Measurements from ENCODE around the gene PRMT1.
"Not testable (repeated sequence)": the region's sequence is repeated elsewhere in the genome, so short reads cannot be mapped to it uniquely, and the experiment has no call there.

PRMT1 gene

DNA sequence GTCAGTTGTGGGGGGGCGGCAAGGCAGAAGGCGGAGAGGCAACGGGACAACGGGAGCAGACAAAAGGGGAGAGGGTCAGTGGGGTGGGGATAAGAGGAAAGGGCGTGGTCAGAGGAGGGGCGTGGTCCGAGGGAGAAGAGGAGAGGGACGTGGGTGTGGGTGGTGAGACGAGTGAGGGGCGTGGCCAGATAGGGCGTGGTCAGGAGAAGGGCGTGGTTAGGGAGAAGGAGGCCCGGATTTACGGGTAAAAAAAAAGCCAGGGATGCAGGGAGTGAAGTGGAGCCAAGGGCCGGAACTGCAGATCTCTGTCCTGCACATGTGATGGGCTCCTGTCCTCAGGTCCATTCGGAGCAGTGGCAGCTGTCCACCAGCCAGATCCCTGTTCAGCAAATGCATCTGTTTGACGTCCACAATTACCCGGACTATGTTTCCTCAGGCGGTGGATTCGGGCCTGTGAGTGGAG is 35.4 kb downstream of the PRMT1 start:
- H3K4me1 Mint-ChIP-seq = peaks cover 6% of the 10 kb centered on the region
- H3K4me3 Mint-ChIP-seq = no peak overlapping the region
- H3K27ac Mint-ChIP-seq = no peak overlapping the region
- no peaks in the 10 kb centered on the region for H3K9me3 Mint-ChIP-seq
- no peaks in the 10 kb centered on the region for H3K27me3 Mint-ChIP-seq
- H3K36me3 Mint-ChIP-seq = no peaks in the 10 kb centered on the region

DNA sequence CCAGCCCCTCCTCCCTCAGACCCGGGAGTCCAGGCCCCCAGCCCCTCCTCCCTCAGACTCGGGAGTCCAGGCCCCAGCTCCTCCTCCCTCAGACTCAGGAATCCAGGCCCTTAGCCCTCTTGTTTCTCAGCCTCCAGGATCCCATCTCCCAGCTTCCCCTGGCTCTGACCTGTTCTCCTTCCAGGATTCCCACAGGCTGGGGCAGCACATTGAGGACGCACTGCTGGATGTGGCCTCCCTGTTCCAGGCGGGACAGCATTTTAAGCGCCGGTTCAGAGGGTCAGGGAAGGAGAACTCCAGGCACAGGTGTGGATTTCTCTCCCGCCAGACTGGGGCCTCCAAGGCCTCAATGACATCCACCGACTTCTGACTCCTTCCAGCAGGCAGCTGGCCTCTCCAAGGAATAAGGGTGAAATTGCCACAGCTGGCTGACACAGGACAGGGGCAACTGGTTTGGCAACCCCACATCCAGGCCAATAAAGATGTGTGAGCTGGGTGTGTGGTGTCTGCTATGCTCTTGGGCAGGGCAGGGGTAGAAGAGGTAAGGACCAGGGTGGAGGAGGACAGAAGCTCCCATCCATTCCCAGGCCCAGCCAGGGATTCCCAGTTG is 36.3 kb downstream of the PRMT1 start:
- Mint-ChIP-seq H3K27me3 (no peaks in the 10 kb centered on the region), H3K4me1 (peaks cover 9% of the 10 kb centered on the region), H3K9me3 (no peaks in the 10 kb centered on the region), H3K27ac (no peak overlapping the region), H3K36me3 (no peaks in the 10 kb centered on the region), H3K4me3 (no peak overlapping the region)

DNA sequence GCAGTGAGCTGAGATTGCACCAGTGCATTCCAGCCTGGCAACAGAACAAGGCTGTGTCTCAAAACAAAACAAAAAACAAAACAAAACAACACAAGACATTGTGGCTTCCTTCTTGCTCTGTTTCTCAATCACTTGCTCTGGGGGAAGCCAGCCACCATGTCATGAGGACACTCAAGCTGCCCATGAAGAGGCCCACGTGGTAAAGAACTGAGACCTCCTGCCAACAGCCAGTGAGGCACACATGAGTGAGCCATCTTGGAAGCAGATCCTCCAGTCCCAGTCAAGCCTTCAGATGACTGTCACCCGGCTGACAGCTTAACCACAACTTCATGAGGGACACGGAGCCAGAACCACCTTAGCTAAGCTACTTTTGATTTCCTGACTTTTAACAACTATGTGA is 39.1 kb downstream of the PRMT1 start:
- H3K4me1 Mint-ChIP-seq = peaks cover 13% of the 10 kb centered on the region
- H3K9me3 Mint-ChIP-seq = no peaks in the 10 kb centered on the region
- no peaks in the 10 kb centered on the region for H3K36me3 Mint-ChIP-seq
- H3K27ac Mint-ChIP-seq = peak overlapping the region; percentile 46
- H3K4me3 Mint-ChIP-seq = no peak overlapping the region
- H3K27me3 Mint-ChIP-seq = no peaks in the 10 kb centered on the region

DNA sequence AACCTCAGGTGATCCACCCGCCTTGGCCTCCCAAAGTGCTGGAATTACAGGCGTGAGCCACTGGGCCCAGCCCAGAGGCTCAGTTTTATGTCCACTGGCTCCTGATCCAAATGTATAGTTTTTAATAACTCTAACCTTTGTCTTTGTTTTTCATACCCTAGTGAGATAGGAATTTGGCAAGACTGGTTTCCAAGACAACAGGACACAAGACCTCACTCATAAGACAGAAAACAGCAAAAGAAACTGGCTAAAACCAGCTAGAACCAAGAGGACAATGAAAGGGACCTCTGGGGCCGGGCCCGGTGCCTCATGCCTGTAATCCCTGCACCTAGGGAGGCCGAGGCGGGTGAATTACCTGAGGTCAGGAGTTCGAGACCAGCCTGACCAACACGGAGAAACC is 41.4 kb downstream of the PRMT1 start:
- H3K36me3 Mint-ChIP-seq = peaks cover 3% of the 10 kb centered on the region
- H3K4me1 Mint-ChIP-seq = peaks cover 16% of the 10 kb centered on the region
- H3K9me3 Mint-ChIP-seq = no peaks in the 10 kb centered on the region
- H3K27ac Mint-ChIP-seq = peak overlapping the region; percentile 35
- no peaks in the 10 kb centered on the region for H3K27me3 Mint-ChIP-seq
- H3K4me3 Mint-ChIP-seq = peak overlapping the region; percentile 69

DNA sequence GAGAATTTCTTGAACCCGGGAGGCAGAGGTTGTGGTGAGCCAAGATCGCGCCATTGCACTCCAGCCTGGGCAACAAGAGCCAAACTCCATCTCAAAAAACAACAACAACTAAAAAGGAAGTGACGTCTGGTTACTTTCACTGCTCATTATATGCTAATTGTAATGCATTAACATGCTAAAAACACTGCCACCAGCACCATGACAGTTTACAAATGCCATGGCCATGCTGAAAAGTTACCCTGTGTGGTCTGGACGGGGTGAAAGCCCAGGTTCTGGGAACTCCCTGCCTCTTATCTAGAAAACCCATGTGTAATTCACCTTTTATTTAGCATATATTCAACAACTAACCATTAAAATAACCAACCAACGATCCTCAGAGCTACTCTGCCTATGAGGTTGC is 41.9 kb downstream of the PRMT1 start:
- Mint-ChIP-seq H3K36me3 (peaks cover 3% of the 10 kb centered on the region), H3K4me1 (peaks cover 16% of the 10 kb centered on the region), H3K27me3 (no peaks in the 10 kb centered on the region), H3K9me3 (no peaks in the 10 kb centered on the region), H3K4me3 (peak overlapping the region; percentile 69), H3K27ac (no peak overlapping the region)

DNA sequence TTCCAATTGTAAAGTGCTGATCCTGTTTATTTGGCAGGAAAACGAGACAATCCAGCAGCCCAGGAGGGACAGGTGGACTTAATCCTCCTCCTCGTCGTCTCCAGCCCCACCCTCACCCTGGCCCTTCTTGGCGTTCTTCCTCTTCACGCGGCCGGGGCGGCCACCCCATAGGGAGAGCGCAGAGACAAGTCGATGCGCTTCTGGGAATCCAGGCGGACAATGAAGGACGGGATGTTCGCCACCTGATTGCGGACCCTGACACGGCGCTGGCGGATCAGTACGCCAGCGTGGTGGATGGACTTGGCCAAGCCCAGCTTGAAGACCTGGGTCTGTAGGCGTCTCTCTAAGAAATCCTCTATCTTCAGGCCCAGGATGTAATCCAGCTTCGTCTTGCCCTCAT is 42.3 kb downstream of the PRMT1 start:
- H3K27me3 Mint-ChIP-seq, H3K9me3 Mint-ChIP-seq, H3K27ac Mint-ChIP-seq, H3K36me3 Mint-ChIP-seq: not testable (repeated sequence)
- peaks cover 16% of the 10 kb centered on the region for H3K4me1 Mint-ChIP-seq
- H3K4me3 Mint-ChIP-seq = peak overlapping the region; percentile 69

DNA sequence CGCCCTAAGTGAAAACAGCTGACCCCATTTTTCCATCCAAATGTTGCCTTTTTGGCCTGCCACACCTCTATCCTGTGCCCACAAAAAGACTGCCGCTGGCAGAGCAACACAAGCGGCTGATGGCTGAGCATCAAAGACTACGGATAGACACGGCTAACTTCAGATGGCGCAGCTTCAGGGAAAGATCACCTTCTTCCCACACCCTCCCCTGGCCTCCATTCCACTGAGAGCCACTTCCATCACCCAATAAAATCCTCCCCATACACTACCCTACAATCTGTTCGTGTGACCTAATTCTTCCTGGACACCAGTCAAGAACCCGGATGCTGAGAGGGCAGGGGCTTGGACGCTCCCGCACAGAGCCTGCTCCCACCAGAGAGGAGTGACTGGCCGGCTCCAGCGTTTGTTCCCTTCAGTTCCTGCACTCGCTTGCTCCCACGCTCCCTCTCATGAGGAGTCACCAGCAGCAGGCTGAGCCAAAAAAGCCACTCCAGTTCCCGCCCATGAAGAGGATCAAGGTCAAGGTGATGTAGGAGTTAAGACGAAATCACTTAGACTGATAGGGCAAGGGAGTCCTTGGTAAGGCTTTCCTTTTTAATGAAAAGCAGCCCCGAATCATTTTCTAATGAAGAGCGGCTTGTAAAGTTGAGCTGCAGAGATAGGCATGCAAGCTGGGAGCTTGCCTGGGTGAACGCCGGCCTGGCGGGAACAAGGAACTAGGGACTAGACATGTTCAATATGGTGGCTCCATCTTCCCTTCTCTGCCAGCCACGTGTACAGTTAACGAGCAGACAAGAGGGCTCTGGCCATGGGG is 50.4 kb downstream of the PRMT1 start:
- no peak overlapping the region for H3K27ac Mint-ChIP-seq
- H3K36me3 Mint-ChIP-seq = peaks cover 14% of the 10 kb centered on the region
- H3K9me3 Mint-ChIP-seq = no peaks in the 10 kb centered on the region
- no peaks in the 10 kb centered on the region for H3K27me3 Mint-ChIP-seq
- peaks cover 3% of the 10 kb centered on the region for H3K4me1 Mint-ChIP-seq
- no peak overlapping the region for H3K4me3 Mint-ChIP-seq

DNA sequence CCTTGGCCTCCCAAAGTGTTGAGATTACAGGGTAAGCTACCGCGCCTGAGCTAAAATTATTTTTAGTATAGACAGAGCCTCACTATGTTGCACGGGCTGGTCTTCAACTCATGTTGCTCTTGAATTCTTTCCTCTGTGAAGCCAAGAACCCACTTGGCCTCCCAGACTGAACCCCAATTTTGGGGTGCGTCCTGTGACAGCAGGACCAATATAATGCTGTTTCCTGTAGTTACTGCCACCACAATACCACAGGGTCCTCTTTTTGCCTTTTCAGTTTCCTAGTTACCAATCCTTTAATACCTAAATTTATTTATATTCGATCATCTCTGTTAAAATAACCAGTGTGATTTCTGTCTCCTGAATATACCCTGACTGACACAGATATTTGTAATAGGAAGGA is 53.1 kb downstream of the PRMT1 start:
- no peak overlapping the region for H3K4me3 Mint-ChIP-seq
- H3K27me3 Mint-ChIP-seq = no peaks in the 10 kb centered on the region
- H3K9me3 Mint-ChIP-seq = no peaks in the 10 kb centered on the region

More for the DNA sequence above, 53.1 kb downstream of the PRMT1 start:
- H3K27ac Mint-ChIP-seq = no peak overlapping the region
- H3K4me1 Mint-ChIP-seq = no peaks in the 10 kb centered on the region
- peaks cover 7% of the 10 kb centered on the region for H3K36me3 Mint-ChIP-seq
